WTC11 (cell line): ENCODE measurements around the gene MARS2. TPM values are rescaled to one million over a fixed set of nuclear protein-coding genes. Genes with fewer than 3 reads are reported as not detected.

ENCODE experiments used
- ATAC-seq: fragments of 200-7000 bp; cut with Tn5 transposase; 2 replicates; pipeline ENCODE4 v1.10.0; 2021; ENCODE audit warnings: mild to moderate bottlenecking, moderate library complexity
- CTCF ChIA-PET: fragments of 300-600 bp; sonication (Branson Sonifier 250); formaldehyde crosslinking; loops from one replicate; lab custom pipeline; 2021; ENCODE audit warnings: antibody characterized with exemption; lab: Charles Lee
- POLR2A ChIA-PET: fragments of 350-600 bp; sonication (Branson Sonifier 250); formaldehyde crosslinking; loops from one replicate; lab custom pipeline; 2021; ENCODE audit warnings: antibody characterized with exemption; lab: Charles Lee
- DNase-seq: peaks from one replicate; pipeline ENCODE4 v3.0.0; 2021; ENCODE audit warnings: low spot score
- H3K27ac Mint-ChIP-seq: 2 replicates; pipeline ENCODE4 v1.8.0; 2021; ENCODE audit warnings: mixed read lengths
- H3K27me3 Mint-ChIP-seq: 2 replicates; pipeline ENCODE4 v1.8.0; 2021; ENCODE audit warnings: low read depth, mild to moderate bottlenecking, moderate library complexity, mixed read lengths
- H3K36me3 Mint-ChIP-seq: 2 replicates; pipeline ENCODE4 v1.8.0; 2021; ENCODE audit warnings: mixed read lengths
- H3K4me1 Mint-ChIP-seq: 2 replicates; pipeline ENCODE4 v1.8.0; 2022; ENCODE audit warnings: mixed read lengths
- H3K4me3 Mint-ChIP-seq: 2 replicates; pipeline ENCODE4 v1.8.0; 2021; ENCODE audit warnings: mild to moderate bottlenecking, moderate library complexity, mixed read lengths
- H3K9me3 Mint-ChIP-seq: 2 replicates; pipeline ENCODE4 v1.8.0; 2021; ENCODE audit warnings: mixed read lengths
- ARID4B ChIP-seq: sonication (generic); formaldehyde crosslinking; IDR thresholded peaks from 2 replicates; pipeline ENCODE4 v1.8.0; 2023; ENCODE audit warnings: missing genetic modification reagents, mild to moderate bottlenecking, borderline replicate concordance
- CREM ChIP-seq: sonication (generic); formaldehyde crosslinking; IDR thresholded peaks from 2 replicates; pipeline ENCODE4 v1.8.1; 2022; ENCODE audit warnings: mild to moderate bottlenecking, missing genetic modification reagents, moderate library complexity
- E2F4 ChIP-seq: sonication (generic); formaldehyde crosslinking; IDR thresholded peaks from 2 replicates; pipeline ENCODE4 v1.8.1; 2022; ENCODE audit warnings: low read depth, mild to moderate bottlenecking, moderate library complexity, missing genetic modification reagents, borderline replicate concordance
- ELF4 ChIP-seq: sonication (generic); formaldehyde crosslinking; IDR thresholded peaks from 2 replicates; pipeline ENCODE4 v1.8.1; 2022; ENCODE audit warnings: low read depth, mild to moderate bottlenecking, moderate library complexity, missing genetic modification reagents
- ESRRA ChIP-seq: sonication (generic); formaldehyde crosslinking; IDR thresholded peaks from 2 replicates; pipeline ENCODE4 v1.8.1; 2022; ENCODE audit warnings: mild to moderate bottlenecking, missing genetic modification reagents, borderline replicate concordance
- GABPB1 ChIP-seq: sonication (generic); formaldehyde crosslinking; IDR thresholded peaks from 2 replicates; pipeline ENCODE4 v1.8.1; 2023; ENCODE audit warnings: mild to moderate bottlenecking, missing genetic modification reagents
- GRHL2 ChIP-seq: fragments of 250-450 bp; sonication (Bioruptor Pico); IDR thresholded peaks from 2 replicates; pipeline ENCODE4 v1.8.0; 2022; ENCODE audit warnings: mild to moderate bottlenecking, moderate library complexity; ENCODE audit not compliant: insufficient replicate concordance, severe bottlenecking
- KAT7 ChIP-seq: sonication (generic); formaldehyde crosslinking; IDR thresholded peaks from 2 replicates; pipeline ENCODE4 v1.8.1; 2023; ENCODE audit warnings: missing genetic modification reagents, mild to moderate bottlenecking, borderline replicate concordance
- MXD4 ChIP-seq: fragments of 250-450 bp; sonication (Bioruptor Pico); IDR thresholded peaks from 2 replicates; pipeline ENCODE4 v1.8.0; 2021; ENCODE audit warnings: mild to moderate bottlenecking, moderate library complexity, borderline replicate concordance
- SMAD4 ChIP-seq: sonication (generic); formaldehyde crosslinking; IDR thresholded peaks from 2 replicates; pipeline ENCODE4 v1.8.0; 2022; ENCODE audit warnings: mild to moderate bottlenecking, missing genetic modification reagents
- SP1 ChIP-seq: sonication (generic); formaldehyde crosslinking; conservative IDR thresholded peaks from 2 replicates; pipeline ENCODE4 v1.8.1; 2022; ENCODE audit warnings: missing genetic modification reagents
- TP53 ChIP-seq: sonication (generic); formaldehyde crosslinking; IDR thresholded peaks from 2 replicates; pipeline ENCODE4 v1.8.1; 2023; ENCODE audit warnings: mild to moderate bottlenecking, missing genetic modification reagents
- USF1 ChIP-seq: sonication (generic); formaldehyde crosslinking; IDR thresholded peaks from 2 replicates; pipeline ENCODE4 v1.8.0; 2022; ENCODE audit warnings: mild to moderate bottlenecking, missing genetic modification reagents
- USF2 ChIP-seq: sonication (generic); formaldehyde crosslinking; IDR thresholded peaks from 2 replicates; pipeline ENCODE4 v1.8.1; 2023; ENCODE audit warnings: mild to moderate bottlenecking, missing genetic modification reagents, moderate library complexity
- ZNF232 ChIP-seq: sonication (generic); formaldehyde crosslinking; IDR thresholded peaks from 2 replicates; pipeline ENCODE4 v1.8.0; 2022; ENCODE audit warnings: mild to moderate bottlenecking, missing genetic modification reagents
- ZNF416 ChIP-seq: fragments of 250-450 bp; sonication (Bioruptor Pico); IDR thresholded peaks from 2 replicates; pipeline ENCODE4 v1.9.0; 2021; ENCODE audit warnings: mild to moderate bottlenecking, inconsistent platforms
- ZNF423 ChIP-seq: fragments of 250-450 bp; sonication (Bioruptor Pico); IDR thresholded peaks from 2 replicates; pipeline ENCODE4 v2.1.2; 2022; ENCODE audit warnings: mild to moderate bottlenecking, moderate library complexity
- ZNF671 ChIP-seq: fragments of 250-450 bp; sonication (Bioruptor Pico); IDR thresholded peaks from 2 replicates; pipeline ENCODE4 v1.8.0; 2021; ENCODE audit warnings: mild to moderate bottlenecking
- total RNA-seq: library from RNA; stranded (reverse); gene quantifications from 3 replicates; pipeline ENCODE4 v1.2.3, GENCODE V29; 2021
- TF ChIP-seq, protein P1 (sequence below): sonication (generic); formaldehyde crosslinking; IDR thresholded peaks from 2 replicates; pipeline ENCODE4 v1.8.0; 2022; ENCODE audit warnings: mild to moderate bottlenecking, missing genetic modification reagents
- TF ChIP-seq, protein P2 (sequence below): sonication (generic); formaldehyde crosslinking; IDR thresholded peaks from 2 replicates; pipeline ENCODE4 v1.8.1; 2023; ENCODE audit warnings: mild to moderate bottlenecking, missing genetic modification reagents, moderate library complexity
- TF ChIP-seq, protein P3 (sequence below): fragments of 250-450 bp; sonication (Bioruptor Pico); IDR thresholded peaks from 2 replicates; pipeline ENCODE4 v1.9.0; 2021; ENCODE audit warnings: moderate library complexity, mild to moderate bottlenecking, inconsistent platforms, borderline replicate concordance

Gene MARS2
- total RNA-seq, 1 experiment from 2014 or later: 32.2 TPM

- TF ChIP-seq ESRRA (CRISPR knock-in tag) (no peak), ZNF423 (CRISPR knock-in tag) (no peak), MXD4 (no peak), ZNF671 (CRISPR knock-in tag) (no peak), E2F4 (no peak), ZNF416 (CRISPR knock-in tag) (no peak), ZNF232 (CRISPR knock-in tag) (no peak), KAT7 (CRISPR knock-in tag) (no peak)
Measured at GRCh38 chr2:197713271-197713670, 8.1 kb downstream of the MARS2 start (continued).

GRCh38 chr2:197717863-197718262 is 12.7 kb downstream of the MARS2 start:
- H3K27me3 Mint-ChIP-seq: no peaks in the 10 kb centered on the region
- ATAC-seq (no peak), DNase-seq (no peak)
- ChIA-PET CTCF (interaction anchor here (0.6 to 1.2 kb wide), 3 partner anchors 9 to 527 kb away, joined by 3 to 5 read pairs (median 5); no protein-coding TSS in a partner anchor), POLR2A (no interaction called here)
- no peaks in the 10 kb centered on the region; the same call in 1 of the 2 replicates for H3K4me1 Mint-ChIP-seq
- TF ChIP-seq SP1 (CRISPR knock-in tag) (no peak), SMAD4 (CRISPR knock-in tag) (no peak), GABPB1 (CRISPR knock-in tag) (no peak), ARID4B (CRISPR knock-in tag) (no peak), USF1 (CRISPR knock-in tag) (no peak), KAT7 (CRISPR knock-in tag) (no peak), TP53 (no peak), ELF4 (no peak), USF2 (CRISPR knock-in tag) (no peak), CREM (CRISPR knock-in tag) (no peak), GRHL2 (no peak)
- TF ChIP-seq, protein P1, sequence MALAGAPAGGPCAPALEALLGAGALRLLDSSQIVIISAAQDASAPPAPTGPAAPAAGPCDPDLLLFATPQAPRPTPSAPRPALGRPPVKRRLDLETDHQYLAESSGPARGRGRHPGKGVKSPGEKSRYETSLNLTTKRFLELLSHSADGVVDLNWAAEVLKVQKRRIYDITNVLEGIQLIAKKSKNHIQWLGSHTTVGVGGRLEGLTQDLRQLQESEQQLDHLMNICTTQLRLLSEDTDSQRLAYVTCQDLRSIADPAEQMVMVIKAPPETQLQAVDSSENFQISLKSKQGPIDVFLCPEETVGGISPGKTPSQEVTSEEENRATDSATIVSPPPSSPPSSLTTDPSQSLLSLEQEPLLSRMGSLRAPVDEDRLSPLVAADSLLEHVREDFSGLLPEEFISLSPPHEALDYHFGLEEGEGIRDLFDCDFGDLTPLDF (CRISPR knock-in tag): no peak
- TF ChIP-seq, protein P2, sequence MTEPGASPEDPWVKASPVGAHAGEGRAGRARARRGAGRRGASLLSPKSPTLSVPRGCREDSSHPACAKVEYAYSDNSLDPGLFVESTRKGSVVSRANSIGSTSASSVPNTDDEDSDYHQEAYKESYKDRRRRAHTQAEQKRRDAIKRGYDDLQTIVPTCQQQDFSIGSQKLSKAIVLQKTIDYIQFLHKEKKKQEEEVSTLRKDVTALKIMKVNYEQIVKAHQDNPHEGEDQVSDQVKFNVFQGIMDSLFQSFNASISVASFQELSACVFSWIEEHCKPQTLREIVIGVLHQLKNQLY (CRISPR knock-in tag): no peak
- TF ChIP-seq, protein P3, sequence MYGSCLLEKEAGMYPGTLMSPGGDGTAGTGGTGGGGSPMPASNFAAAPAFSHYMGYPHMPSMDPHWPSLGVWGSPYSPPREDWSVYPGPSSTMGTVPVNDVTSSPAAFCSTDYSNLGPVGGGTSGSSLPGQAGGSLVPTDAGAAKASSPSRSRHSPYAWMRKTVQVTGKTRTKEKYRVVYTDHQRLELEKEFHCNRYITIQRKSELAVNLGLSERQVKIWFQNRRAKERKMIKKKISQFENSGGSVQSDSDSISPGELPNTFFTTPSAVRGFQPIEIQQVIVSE (CRISPR knock-in tag): no peak
- no peak overlapping the region for H3K4me3 Mint-ChIP-seq
- peaks cover 22% of the 10 kb centered on the region for H3K36me3 Mint-ChIP-seq
- no peak overlapping the region for H3K27ac Mint-ChIP-seq
- H3K9me3 Mint-ChIP-seq: no peaks in the 10 kb centered on the region
